GM12801 (cell line): Measurements from ENCODE around the gene KMT2D.
A peak's percentile ranks its signal among the peaks of the same experiment; 100 is the strongest.

Source experiments
- TF ChIP-seq, protein P1 (sequence below): IDR thresholded peaks from one replicate; pipeline ENCODE4 v1.5.1; 2011; ENCODE audit warnings: control low read depth; ENCODE audit not compliant: insufficient read length; ENCODE audit errors: extremely low read depth

The KMT2D gene

DNA sequence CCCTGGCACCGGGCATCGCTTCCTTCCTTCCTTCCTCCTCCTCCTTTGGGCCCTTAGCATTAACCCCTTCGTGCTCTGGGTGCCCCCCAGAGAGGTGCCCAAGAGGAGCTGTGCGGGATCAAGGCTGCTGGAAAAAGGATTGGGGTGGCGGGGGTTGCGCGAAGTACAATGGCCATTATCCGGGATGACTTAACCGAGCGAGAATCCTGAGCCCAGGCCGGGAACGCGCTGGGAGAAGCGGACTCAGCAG is 31.2 kb upstream of the KMT2D start:
- TF ChIP-seq, protein P1, sequence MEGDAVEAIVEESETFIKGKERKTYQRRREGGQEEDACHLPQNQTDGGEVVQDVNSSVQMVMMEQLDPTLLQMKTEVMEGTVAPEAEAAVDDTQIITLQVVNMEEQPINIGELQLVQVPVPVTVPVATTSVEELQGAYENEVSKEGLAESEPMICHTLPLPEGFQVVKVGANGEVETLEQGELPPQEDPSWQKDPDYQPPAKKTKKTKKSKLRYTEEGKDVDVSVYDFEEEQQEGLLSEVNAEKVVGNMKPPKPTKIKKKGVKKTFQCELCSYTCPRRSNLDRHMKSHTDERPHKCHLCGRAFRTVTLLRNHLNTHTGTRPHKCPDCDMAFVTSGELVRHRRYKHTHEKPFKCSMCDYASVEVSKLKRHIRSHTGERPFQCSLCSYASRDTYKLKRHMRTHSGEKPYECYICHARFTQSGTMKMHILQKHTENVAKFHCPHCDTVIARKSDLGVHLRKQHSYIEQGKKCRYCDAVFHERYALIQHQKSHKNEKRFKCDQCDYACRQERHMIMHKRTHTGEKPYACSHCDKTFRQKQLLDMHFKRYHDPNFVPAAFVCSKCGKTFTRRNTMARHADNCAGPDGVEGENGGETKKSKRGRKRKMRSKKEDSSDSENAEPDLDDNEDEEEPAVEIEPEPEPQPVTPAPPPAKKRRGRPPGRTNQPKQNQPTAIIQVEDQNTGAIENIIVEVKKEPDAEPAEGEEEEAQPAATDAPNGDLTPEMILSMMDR, result no peak

DNA sequence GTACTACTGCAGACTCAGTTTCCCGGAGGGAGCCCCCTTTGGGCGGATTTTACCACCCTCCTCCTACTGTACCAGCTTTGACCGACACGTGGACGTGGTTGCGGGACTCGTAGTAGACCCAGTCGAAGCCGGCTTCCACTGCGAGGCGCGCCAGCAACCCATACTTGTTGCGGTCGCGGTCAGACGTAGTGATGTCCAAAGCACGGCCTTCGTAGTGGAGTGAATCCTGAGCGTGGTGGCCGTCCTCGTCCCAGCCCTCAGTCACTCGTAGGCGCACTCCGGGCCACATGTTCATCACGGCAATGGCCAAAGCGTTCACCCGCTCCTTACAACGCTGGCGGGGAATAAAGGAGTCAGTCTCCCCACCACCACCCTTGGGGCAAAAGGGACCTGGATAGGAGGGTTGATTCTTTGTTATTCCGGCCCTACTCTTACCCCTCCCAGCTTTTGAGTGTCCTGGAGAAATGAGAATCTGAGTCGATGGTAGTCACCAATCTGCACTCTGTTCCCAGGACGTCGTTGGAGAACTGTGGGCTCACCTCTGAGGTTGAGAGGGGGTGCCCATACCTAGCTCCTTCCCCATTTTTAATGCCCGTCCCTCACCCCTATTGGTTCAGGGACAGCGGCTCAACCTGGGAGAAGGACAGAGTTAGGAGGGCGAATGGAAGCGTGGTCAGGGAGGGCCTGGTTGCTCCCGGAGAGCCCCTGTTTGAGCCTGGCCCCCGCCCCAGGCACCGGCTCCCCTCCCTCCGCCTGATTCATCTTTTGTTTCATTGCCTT is 30.7 kb upstream of the KMT2D start:
- TF ChIP-seq, protein P1, result no peak

DNA sequence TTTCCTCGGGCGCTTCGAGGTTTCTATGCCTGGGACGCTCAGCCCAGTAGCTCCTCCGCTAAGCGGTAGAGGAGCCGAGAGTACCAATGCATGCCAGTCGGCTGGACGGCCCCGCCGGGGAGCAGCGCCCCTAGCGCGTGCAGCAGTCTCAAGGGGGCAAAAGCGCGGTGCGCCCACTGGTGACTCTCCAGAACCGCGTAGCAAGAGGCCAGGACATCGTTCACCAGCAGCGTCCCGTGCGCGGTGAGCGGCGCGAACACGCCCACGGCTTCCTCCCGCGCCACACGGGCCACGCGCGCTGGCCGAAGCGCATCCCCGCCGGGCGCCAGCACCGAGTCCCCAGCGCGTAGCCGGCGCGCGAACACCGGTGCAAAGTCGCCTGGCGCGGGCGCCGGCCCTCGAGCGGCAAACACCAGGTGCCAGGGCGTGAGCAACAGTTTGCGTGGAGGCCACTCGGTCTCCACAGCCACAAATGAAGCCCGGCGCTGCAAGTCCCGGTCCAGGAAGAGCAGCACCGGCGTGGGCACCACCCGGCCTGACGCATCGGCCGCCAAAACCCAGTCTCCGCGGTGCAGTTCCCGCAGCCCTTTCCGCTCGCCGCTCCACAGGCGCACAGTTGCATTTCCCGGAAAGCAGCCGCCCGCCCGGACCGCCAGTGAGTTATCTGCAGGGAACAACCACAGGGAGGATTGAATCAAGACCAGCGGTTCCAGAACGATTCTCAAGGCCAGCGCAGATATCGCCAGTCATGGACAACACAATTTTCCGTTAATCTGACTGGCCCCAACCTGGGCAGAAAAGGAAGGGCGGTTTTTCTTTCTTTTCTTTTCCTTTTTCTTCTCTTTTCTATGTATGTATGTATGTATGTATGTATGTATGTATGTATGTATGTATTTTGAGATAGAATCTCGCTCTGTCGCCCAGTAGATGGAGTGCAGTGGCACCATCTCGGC is 29.5 kb upstream of the KMT2D start:
- TF ChIP-seq, protein P1, result no peak

DNA sequence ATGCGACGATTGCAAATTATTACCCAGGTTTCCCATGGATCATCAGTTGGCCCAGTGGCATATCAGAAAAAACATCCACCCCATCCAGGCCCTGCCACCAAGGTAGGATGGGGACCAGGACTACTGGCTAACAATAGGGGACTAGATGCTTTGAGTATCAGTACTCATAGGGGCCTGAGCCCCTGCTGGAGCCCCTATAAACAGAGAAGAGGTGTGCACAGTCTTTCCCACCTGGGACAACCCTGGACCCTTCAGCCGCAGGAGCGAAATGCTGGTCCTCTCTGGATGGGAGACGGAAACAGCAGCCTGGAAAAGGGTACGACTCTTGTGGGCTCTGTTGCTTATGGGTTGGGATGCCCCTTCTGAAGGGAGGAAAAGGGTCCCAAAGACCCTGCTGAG is 28.3 kb upstream of the KMT2D start:
- TF ChIP-seq, protein P1, result no peak

DNA sequence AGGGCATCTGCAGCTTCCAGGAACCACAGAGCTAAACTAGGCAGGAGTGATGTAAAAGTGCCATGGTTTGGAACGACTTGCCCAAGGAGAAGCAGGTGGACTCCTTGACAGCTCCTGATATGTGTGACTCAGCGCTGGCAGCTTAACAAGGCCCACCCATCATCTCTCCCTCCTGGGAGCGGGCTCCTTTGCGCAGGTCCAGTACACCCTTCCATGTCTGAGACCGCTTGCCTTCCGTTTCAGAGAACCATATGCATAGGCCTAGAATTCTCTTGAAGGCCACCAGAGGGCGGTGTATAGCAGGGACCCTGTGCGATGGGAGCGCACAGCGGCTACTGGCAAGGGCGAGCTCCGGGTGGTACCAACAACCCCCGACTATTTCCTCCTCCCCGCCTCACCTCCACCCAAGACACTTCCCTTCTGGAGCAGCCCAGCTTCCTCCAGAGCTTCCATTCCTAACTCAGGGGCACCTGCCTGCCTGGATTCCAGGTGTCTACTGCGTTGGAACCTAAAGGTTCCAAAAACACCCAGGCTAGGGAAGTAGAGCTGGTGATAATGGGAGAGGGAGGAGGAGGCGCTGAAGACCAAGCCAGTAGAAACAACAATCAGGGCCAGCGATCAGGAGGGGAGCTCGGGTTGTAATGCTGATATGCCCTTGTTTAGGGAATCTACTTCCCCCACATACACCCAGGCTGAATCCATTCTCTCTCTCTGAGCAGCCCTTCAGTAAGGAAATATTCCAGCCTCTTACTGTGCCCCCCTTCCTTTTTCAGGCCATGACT is 27.7 kb upstream of the KMT2D start:
- TF ChIP-seq, protein P1, result peak; percentile 94

DNA sequence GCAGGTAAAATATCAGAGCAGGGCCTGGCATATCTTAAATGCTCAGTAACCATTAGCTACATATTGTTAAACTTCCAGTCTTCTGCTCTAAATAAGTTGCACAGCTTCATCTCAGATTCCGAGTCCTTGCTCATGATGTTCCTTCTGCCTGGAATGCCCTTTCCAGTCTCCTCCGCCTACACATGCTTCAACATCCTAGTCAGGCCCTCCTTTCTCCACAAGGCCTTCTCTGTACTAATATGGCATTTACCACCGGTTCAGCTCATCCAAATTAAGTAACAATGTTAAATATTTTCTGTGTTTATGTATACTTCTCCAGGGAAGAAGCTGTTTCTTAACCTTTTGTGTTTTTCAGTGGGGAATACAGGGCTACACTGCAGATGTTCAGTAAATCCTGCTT is 25.5 kb upstream of the KMT2D start:
- TF ChIP-seq, protein P1, result no peak

DNA sequence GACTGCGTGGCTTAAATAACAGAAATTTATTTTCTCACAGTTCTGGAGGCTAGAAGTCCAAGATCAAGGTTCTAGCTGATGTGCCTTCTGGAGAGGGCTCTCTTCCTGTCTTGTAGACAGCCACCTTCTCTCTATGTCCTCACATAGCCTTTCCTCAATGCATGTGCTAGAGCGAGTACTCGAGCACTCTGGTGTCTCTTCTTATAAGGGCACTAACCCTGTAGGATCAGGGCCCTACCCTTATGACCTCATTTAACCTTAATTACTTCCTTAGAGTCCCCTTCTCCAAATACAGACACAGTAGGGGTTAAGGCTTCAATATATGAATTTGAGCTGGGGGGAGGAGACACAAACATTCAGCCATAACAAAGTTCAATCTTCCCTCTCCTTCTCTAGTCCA is 23.8 kb upstream of the KMT2D start:
- TF ChIP-seq, protein P1, result no peak
